Pancreas (tissue), 10 donors: ENCODE measurements around the gene USH1G. TPM values are rescaled to one million over a fixed set of nuclear protein-coding genes. Genes with fewer than 3 reads are reported as not detected.

Experiments
- ATAC-seq, 4 donors: fragments of 200-7000 bp; cut with Tn5 transposase; one replicate each; pipeline versions ENCODE4 v1.8.0 to v1.9.1; 2020; ENCODE audit warnings: mild to moderate bottlenecking in 4 of 4, moderate library complexity in 4 of 4
- DNase-seq, 6 donors: peaks; one replicate each; pipeline ENCODE4 v3.0.0-alpha.2; 2020
- FAIRE-seq: peaks from 2 replicates; lab custom pipeline; 2012; peaks lifted over from hg19 to GRCh38; lab: Jason Lieb, UNC
- H3K27ac ChIP-seq, 4 donors: fragments of 200-600 bp; sonication (generic); 1 replicate in 3 of 4; 2 replicates in 1 of 4; pipeline versions ENCODE4 v1.5.0 to v1.8.0; 2020
- H3K27me3 ChIP-seq, 4 donors: fragments of 200-600 bp; one replicate each; pipeline ENCODE4 v1.8.0; 2021
- H3K36me3 ChIP-seq, 3 donors: fragments of 200-600 bp; sonication (generic) in 1 of 3; one replicate each; pipeline versions ENCODE4 v1.5.0 to v1.8.0; 2020 to 2021
- H3K4me1 ChIP-seq, 3 donors: fragments of 200-600 bp; one replicate each; pipeline ENCODE4 v1.8.0; 2021
- H3K4me3 ChIP-seq, 4 donors: fragments of 200-600 bp; sonication (generic) in 2 of 4; one replicate each; pipeline versions ENCODE4 v1.5.0 to v1.8.0; 2020 to 2021
- H3K9me3 ChIP-seq, 4 donors: fragments of 200-600 bp; one replicate each; pipeline ENCODE4 v1.8.0; 2021
- WGBS, 2 donors: extraction: QIAGEN DNeasy Blood & Tissue Kit; methylation state at CpG; one replicate each; pipeline ENCODE4 v1.1.7; 2013; 5-methylcytosine and 5-hydroxymethylcytosine counted together
- intact Hi-C, 3 donors: fragments of 100-400 bp; cut with DNase I; formaldehyde crosslinking; loops; one replicate each; pipeline versions ENCODE4 v1.11.1 to v1.14.2; 2022
- polyA plus RNA-seq, 2 donors: library from polyadenylated mRNA; stranded (reverse); fragments of 200-250 nt; gene quantifications; one replicate each; pipeline ENCODE4 v1.2.3, GENCODE V29; 2013
- total RNA-seq, 6 donors: library from RNA; stranded (reverse); fragmentation: NEBNext Ultra II Directional in 4 of 6; extraction: Animal tissue kit (Norgen Biotek cat#: 25700) in 4 of 6; gene quantifications; one replicate each; pipeline versions ENCODE4 v1.2.1 to v1.2.4, GENCODE V29; 2021 to 2023
- TF ChIP-seq, protein P1 (sequence below), 4 donors: fragments of 200-600 bp; sonication (generic) in 3 of 4; IDR thresholded peaks; one replicate each; pipeline versions ENCODE4 v1.5.0 to v1.8.0; 2021; ENCODE audit warnings: antibody characterized with exemption in 4 of 4
- donor health status: healthy with polysubstance abuse.
- donor health status: DM: no; HTN: no; CAD: no; lungs with moderate emphysema.
- donor health status: DM: no; HTN: no; CAD: no.
- donor health status: control.
- donor health status: control.
- donor health status: Bipolar disorder and iron deficiency.
- donor health status: DM: yes; HTN: yes; CAD: no.
- donor health status: DM: no; HTN: no; CAD: no.
- donor health status: DM: no; HTN: no; CAD: no.
- donor health status: DM: yes; HTN: yes; CAD: no.

Gene USH1G
- total and polyA plus RNA-seq, 8 donors: 0.03 to 0.17 (median 0.09) TPM; not detected in 1

- intact Hi-C loops: no loop called here
- H3K4me1 ChIP-seq: no peaks in the 10 kb centered on the region
- peak in 1 of 6 donors; percentile 30 for DNase-seq
- no peaks in the 10 kb centered on the region for H3K27me3 ChIP-seq
- H3K27ac ChIP-seq: no peak overlapping the region
- TF ChIP-seq, protein P1, sequence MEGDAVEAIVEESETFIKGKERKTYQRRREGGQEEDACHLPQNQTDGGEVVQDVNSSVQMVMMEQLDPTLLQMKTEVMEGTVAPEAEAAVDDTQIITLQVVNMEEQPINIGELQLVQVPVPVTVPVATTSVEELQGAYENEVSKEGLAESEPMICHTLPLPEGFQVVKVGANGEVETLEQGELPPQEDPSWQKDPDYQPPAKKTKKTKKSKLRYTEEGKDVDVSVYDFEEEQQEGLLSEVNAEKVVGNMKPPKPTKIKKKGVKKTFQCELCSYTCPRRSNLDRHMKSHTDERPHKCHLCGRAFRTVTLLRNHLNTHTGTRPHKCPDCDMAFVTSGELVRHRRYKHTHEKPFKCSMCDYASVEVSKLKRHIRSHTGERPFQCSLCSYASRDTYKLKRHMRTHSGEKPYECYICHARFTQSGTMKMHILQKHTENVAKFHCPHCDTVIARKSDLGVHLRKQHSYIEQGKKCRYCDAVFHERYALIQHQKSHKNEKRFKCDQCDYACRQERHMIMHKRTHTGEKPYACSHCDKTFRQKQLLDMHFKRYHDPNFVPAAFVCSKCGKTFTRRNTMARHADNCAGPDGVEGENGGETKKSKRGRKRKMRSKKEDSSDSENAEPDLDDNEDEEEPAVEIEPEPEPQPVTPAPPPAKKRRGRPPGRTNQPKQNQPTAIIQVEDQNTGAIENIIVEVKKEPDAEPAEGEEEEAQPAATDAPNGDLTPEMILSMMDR (IDR thresholded peaks at IDR 0.05): no peak
- H3K4me3 ChIP-seq: no peak overlapping the region
- FAIRE-seq: no peak
- no peaks in the 10 kb centered on the region for H3K9me3 ChIP-seq
- no peak for ATAC-seq
- WGBS, 2 donors: 84 to 85% methylated on average over 14 of the region's 14 CpGs
- peaks cover 0 to 7% (median 3%) of the 10 kb centered on the region in 3 donors for H3K36me3 ChIP-seq
These were observed 23.6 kb upstream of the USH1G start for GRCh38 chr17:74946641-74947040.

DNA sequence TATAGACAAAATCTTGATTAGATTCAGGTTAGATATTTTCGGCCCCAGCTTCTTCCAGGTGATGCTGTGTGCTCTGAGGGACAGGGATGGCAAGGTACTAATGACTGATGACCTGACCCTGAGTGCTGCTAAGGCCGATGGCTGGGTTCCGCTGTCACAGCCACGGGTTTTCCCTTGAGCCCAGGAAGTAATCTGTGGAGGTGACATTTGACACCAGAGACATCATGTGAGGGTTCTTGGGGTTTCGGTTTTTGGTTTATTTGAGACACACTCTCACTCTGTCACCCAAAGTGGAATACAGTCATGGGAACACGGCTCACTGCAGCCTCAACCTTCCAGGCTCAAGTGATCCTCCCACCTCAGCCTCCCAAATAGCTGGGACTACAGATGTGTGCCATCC, 22.5 kb upstream of the USH1G start:
- no peak for ATAC-seq
- intact Hi-C loops: no loop called here
- no peak for DNase-seq
- Histone ChIP-seq H3K36me3 (no peaks in the 10 kb centered on the region), H3K9me3 (no peaks in the 10 kb centered on the region), H3K4me3 (no peak overlapping the region), H3K27ac (no peak overlapping the region), H3K27me3 (no peaks in the 10 kb centered on the region), H3K4me1 (no peaks in the 10 kb centered on the region)
- no peak for FAIRE-seq
- 42 to 49% methylated on average over 6 of the region's 6 CpGs for WGBS, 2 donors
- TF ChIP-seq, protein P1 (IDR thresholded peaks at IDR 0.05): no peak

- Histone ChIP-seq H3K27ac (no peak overlapping the region), H3K36me3 (no peaks in the 10 kb centered on the region), H3K27me3 (no peaks in the 10 kb centered on the region), H3K4me1 (no peaks in the 10 kb centered on the region), H3K4me3 (no peak overlapping the region), H3K9me3 (no peaks in the 10 kb centered on the region)
- FAIRE-seq (no peak), DNase-seq (no peak), ATAC-seq (no peak)
- 71 to 77% methylated on average over 13 of the region's 13 CpGs for WGBS, 2 donors
- intact Hi-C loops: no loop called here
- TF ChIP-seq, protein P1 (IDR thresholded peaks at IDR 0.05): no peak
These were observed 20.9 kb upstream of the USH1G start for GRCh38 chr17:74943808-74944522.

DNA sequence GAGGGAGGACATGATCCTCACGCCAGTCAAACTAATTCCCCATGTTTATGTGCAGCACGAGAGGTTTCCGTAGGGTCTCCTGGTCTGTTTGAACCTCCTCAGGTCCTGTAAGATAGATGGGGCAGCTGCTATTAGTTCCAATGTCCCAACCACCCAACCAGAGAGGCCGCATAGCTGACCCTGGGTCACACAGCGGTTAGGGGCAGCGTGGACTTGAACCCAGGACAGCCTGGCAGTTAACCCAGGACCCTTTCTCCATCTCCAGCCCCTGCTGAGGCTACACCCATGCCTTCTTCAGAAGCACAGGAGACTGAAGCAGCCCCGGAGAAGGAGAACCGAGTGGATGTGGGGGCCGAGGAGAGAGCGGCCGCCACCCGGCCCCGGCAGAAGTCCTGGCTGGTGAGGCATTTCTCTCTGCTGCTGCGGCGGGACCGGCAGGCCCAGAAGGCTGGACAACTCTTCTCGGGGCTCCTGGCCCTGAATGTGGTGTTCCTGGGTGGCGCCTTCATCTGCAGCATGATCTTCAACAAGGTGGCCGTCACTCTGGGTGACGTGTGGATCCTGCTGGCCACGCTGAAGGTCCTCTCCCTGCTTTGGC, 18.2 kb upstream of the USH1G start:
- 71 to 76% methylated on average over 21 of the region's 21 CpGs for WGBS, 2 donors
- Histone ChIP-seq H3K4me1 (no peaks in the 10 kb centered on the region), H3K27me3 (no peaks in the 10 kb centered on the region), H3K27ac (no peak overlapping the region), H3K36me3 (no peaks in the 10 kb centered on the region), H3K9me3 (no peaks in the 10 kb centered on the region), H3K4me3 (no peak overlapping the region)
- ATAC-seq: no peak
- DNase-seq: no peak
- no peak for FAIRE-seq
- intact Hi-C loops: no loop called here
- TF ChIP-seq, protein P1 (IDR thresholded peaks at IDR 0.05): no peak

- Histone ChIP-seq H3K27ac (no peak overlapping the region), H3K9me3 (no peaks in the 10 kb centered on the region), H3K4me1 (no peaks in the 10 kb centered on the region), H3K36me3 (no peaks in the 10 kb centered on the region), H3K4me3 (no peak overlapping the region), H3K27me3 (no peaks in the 10 kb centered on the region)
- WGBS, 2 donors: 54 to 55% methylated on average over 8 of the region's 8 CpGs
- no peak for ATAC-seq
- FAIRE-seq: no peak
- no peak for DNase-seq
- TF ChIP-seq, protein P1 (IDR thresholded peaks at IDR 0.05): no peak
- intact Hi-C loops: no loop called here
These were observed 16.5 kb upstream of the USH1G start for GRCh38 chr17:74939534-74939933.
